HG02571 (cell line): ENCODE results near the gene GFAP.

Experiments used
- ATAC-seq: cut with Tn5 transposase; IDR thresholded peaks from one replicate; pipeline ENCODE4 v1.9.1; 2021; ENCODE audit warnings: mild to moderate bottlenecking, moderate library complexity; ENCODE audit not compliant: unreplicated experiment

GFAP gene

GRCh38 chr17:44867841-44868240, 47.5 kb downstream of the GFAP start:
- no peak for ATAC-seq

DNA sequence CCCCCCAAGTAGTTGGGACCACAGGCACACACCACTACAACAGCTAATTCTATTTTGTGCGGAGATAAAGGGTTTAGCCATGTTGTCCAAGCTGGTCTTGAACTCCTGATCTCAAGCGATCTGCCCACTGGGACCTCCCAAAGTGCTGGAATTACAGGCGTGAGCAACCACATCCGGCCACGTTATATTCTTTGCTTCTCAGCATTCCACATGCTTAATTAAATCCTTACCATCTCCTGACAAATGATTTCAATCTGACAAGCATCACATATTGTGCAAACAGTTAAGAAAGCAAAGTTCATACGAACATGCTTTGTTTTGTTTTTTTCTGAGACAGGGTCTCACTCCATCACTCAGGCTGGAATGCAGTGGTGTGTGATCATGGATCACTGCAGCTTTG, 49.4 kb downstream of the GFAP start:
- no peak for ATAC-seq

DNA sequence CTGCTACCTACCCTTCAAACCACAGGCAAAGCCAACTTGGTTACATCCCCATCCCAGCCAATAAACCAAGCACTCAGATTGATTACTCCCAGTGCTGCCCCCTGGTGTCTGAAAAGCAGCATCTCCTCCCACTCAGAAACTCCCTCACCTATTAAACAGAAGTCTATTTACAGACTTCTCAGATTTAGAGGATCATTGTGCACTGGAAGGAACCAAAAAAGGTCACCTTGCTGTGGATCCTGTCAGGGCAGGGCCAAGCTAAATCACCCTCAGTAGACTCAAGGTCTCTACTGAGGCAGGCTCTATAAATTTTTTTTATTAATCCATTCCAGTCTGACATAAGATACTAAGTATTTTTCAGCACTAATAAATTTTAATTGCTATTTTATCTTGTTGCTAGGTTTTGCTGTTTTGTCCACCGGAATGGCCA, 50.1 kb downstream of the GFAP start:
- no peak for ATAC-seq

- no peak for ATAC-seq
Observed at GRCh38 chr17:44864831-44865230, 50.5 kb downstream of the GFAP start.

DNA sequence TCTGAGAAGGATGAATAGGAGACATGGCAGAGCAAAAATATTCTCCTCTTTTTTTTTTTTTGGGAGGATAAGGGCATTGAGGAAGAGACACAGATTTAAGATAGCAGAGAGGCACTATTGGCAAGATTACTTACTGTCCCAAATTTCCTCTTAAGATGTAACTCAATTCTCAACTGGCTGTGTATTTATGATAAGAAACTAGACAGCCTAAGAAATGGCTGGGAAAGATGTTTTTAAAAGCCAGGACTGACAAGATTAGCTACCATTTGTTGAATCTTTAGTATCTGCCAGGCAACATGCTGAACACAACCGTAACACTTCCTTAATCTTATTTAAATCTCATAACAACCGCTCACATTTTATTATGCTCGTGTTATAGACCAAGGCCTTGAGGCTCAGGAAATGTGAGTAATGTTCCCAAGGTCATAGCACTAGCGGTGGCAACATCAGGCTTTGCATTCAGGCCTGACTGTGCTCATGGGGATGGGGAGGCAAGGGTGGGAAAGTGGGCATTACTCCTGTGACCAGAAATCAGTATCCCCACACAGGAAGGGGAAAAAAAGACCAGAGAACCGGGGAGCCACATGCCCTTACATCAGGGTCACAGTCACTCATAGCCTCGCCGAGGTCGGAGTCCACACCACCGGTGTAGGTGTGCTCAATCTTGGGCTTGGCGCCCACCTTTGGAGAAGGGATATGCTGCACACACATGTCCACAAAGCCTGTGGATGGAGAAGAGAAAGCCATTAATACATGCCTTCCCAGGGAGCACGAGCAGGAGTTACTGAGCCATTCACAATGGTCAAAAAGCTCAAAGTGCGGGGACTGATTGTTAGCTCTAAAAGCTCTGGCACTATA, 52.0 kb downstream of the GFAP start:
- ATAC-seq: no peak

- ATAC-seq: no peak
Observed at GRCh38 chr17:44862278-44862914, 52.9 kb downstream of the GFAP start.

DNA sequence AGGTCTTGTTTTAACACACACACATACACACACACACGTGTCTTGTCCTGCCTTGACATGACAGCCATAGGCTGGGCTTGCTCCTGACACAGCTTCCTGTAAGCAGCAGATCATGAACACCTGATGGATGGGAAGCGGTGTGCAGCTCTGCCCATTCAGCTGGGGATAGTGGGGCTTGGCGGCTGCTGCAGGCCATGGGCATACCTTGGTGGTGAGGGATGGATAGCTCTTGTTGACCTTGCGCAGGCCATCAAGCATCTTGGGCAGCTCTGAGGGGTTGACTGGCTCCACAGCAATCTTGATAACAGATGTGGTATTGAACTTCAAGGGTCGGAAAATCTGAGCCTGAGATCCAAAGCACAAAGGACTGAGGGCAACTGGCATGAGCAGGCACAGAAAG, 55.6 kb downstream of the GFAP start:
- ATAC-seq: no peak

DNA sequence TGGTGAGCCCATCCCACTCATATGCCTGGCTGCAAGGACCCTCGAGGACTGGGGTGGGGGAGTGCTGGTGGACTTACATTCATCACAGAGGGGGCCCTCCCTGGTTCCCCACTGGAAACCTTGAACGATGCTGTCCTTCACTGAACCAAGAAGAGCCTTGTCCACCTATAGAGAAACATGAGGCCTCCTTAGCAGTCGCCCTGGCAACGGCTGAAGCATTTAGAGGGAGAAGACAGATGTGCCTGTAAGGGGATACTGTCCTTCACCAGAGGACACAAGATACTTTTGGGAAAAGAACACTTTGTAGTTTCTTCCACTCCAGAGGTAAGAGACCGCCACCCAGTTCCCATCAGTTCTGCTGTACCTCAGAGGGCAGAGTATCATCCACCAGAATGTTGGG, 61.1 kb downstream of the GFAP start:
- ATAC-seq: no peak
